B cell (primary cell): Measurements from ENCODE around the gene PTEN. TPM values are rescaled to one million over a fixed set of nuclear protein-coding genes. Genes with fewer than 3 reads are reported as not detected.
A peak's percentile ranks its signal among the peaks of the same experiment; 100 is the strongest.

ENCODE experiments used
- ATAC-seq: fragments of 200-7000 bp; cut with Tn5 transposase; one replicate; pipeline ENCODE4 v1.10.0; 2021; ENCODE audit warnings: low read depth, mild to moderate bottlenecking, moderate number of reproducible peaks, moderate library complexity
- CTCF ChIA-PET: fragments of 350-600 bp; sonication (Branson Sonifier 250); formaldehyde crosslinking; loops from one replicate; lab custom pipeline; 2021; ENCODE audit warnings: antibody characterized with exemption, inconsistent platforms; lab: Charles Lee
- POLR2A ChIA-PET: fragments of 350-600 bp; sonication (Branson Sonifier 250); formaldehyde crosslinking; loops from one replicate; lab custom pipeline; 2021; ENCODE audit warnings: antibody characterized with exemption; lab: Charles Lee
- DNase-seq: peaks from one replicate; pipeline ENCODE4 v3.0.0; 2013
- H2AFZ ChIP-seq: 2 replicates; pipeline ENCODE4 v1.6.1; 2012; ENCODE audit warnings: mild to moderate bottlenecking, low read depth, low read length; ENCODE audit not compliant: insufficient read depth, poor library complexity, severe bottlenecking
- H3K27ac ChIP-seq, 2 donors: 1 replicate in 1 of 2; 2 replicates in 1 of 2; pipeline ENCODE4 v1.5.1; 2012 to 2013; ENCODE audit warnings: low read length in 2 of 2, mild to moderate bottlenecking in 2 of 2, moderate library complexity in 1 of 2
- H3K27me3 ChIP-seq, 4 experiments: fragments of 200-600 bp in 1 of 4; sonication (generic) in 1 of 4; replicated peaks in 1 of 4; 1 replicate in 2 of 4; 2 replicates in 2 of 4; pipeline versions ENCODE4 v1.6.1 to v1.7.0; 2013 to 2016; ENCODE audit warnings: low read length in 3 of 4, mild to moderate bottlenecking in 2 of 4, mixed read lengths in 1 of 4, moderate library complexity in 1 of 4; ENCODE audit not compliant: insufficient read depth in 4 of 4, control insufficient read depth in 3 of 4; ENCODE audit errors: control extremely low read depth in 1 of 4
- H3K36me3 ChIP-seq, 2 experiments: replicated peaks in 1 of 2; 1 replicate in 1 of 2; 2 replicates in 1 of 2; pipeline versions ENCODE4 v1.6.1 to v1.7.1; 2013; ENCODE audit warnings: low read length in 1 of 2; ENCODE audit not compliant: insufficient read depth in 2 of 2, control insufficient read depth in 1 of 2; ENCODE audit errors: control extremely low read depth in 1 of 2, extremely low read depth in 1 of 2
- H3K4me1 ChIP-seq, 2 donors: fragments of 200-600 bp in 1 of 2; sonication (generic) in 1 of 2; 1 replicate in 1 of 2; 2 replicates in 1 of 2; pipeline versions ENCODE4 v1.5.1 to v1.6.1; 2013 to 2017; ENCODE audit warnings: low read length in 2 of 2; ENCODE audit not compliant: control insufficient read depth in 2 of 2, insufficient read depth in 2 of 2
- H3K4me2 ChIP-seq: replicated peaks from 2 replicates; pipeline ENCODE3; 2012; ENCODE audit warnings: mild to moderate bottlenecking, low read depth, low read length; ENCODE audit not compliant: poor library complexity, severe bottlenecking
- H3K4me3 ChIP-seq, 5 experiments: fragments of 200-600 bp in 1 of 5; sonication (generic) in 1 of 5; 1 replicate in 3 of 5; 2 replicates in 2 of 5; pipeline versions ENCODE4 v1.5.1 to v1.7.0; 2011 to 2016; ENCODE audit warnings: low read length in 4 of 5, mild to moderate bottlenecking in 4 of 5, low read depth in 2 of 5, control low read depth in 1 of 5, moderate library complexity in 1 of 5; ENCODE audit not compliant: insufficient read depth in 1 of 5; ENCODE audit errors: control extremely low read depth in 1 of 5, extremely low read depth in 1 of 5
- H3K79me2 ChIP-seq: fragments of 200-600 bp; sonication (generic); one replicate; pipeline ENCODE4 v1.6.0; 2016; ENCODE audit warnings: low read length; ENCODE audit not compliant: control insufficient read depth, insufficient read depth
- H3K9ac ChIP-seq: fragments of 200-600 bp; sonication (generic); 2 replicates; pipeline ENCODE4 v1.6.1; 2017; ENCODE audit warnings: mild to moderate bottlenecking, low read length, moderate library complexity
- H3K9me3 ChIP-seq, 3 donors: one replicate each; pipeline versions ENCODE4 v1.6.1 to v1.7.1; 2013; ENCODE audit warnings: low read length in 2 of 3; ENCODE audit not compliant: control insufficient read depth in 2 of 3, insufficient read depth in 1 of 3; ENCODE audit errors: control extremely low read depth in 1 of 3
- H4K20me1 ChIP-seq: 2 replicates; pipeline ENCODE4 v1.6.0; 2012; ENCODE audit warnings: mild to moderate bottlenecking, low read length; ENCODE audit not compliant: insufficient read depth, control insufficient read depth, poor library complexity, severe bottlenecking
- H3K27ac Mint-ChIP-seq: one replicate; pipeline ENCODE4 v1.8.0; 2021; ENCODE audit warnings: mixed read lengths
- H3K27me3 Mint-ChIP-seq: one replicate; pipeline ENCODE4 v1.8.0; 2021; ENCODE audit warnings: mixed read lengths
- H3K4me1 Mint-ChIP-seq: one replicate; pipeline ENCODE4 v1.8.0; 2021; ENCODE audit warnings: mixed read lengths
- H3K4me3 Mint-ChIP-seq: one replicate; pipeline ENCODE4 v1.8.0; 2021; ENCODE audit warnings: mixed read lengths
- H3K9me3 Mint-ChIP-seq: one replicate; pipeline ENCODE4 v1.8.0; 2022; ENCODE audit warnings: mixed read lengths; ENCODE audit not compliant: insufficient read depth
- CTCF ChIP-seq: fragments of 200-600 bp; IDR thresholded peaks from one replicate; pipeline ENCODE4 v1.8.0; 2022; ENCODE audit warnings: antibody characterized with exemption, mild to moderate bottlenecking
- EZH2 ChIP-seq: IDR thresholded peaks from 2 replicates; pipeline ENCODE4 v1.6.1; 2012; ENCODE audit warnings: borderline replicate concordance, low read depth, mild to moderate bottlenecking, moderate library complexity, low read length; ENCODE audit not compliant: insufficient read depth, poor library complexity, severe bottlenecking
- WGBS: methylation state at CpG from one replicate; pipeline ENCODE4 v1.1.5; 2013; ENCODE audit warnings: missing lambda C conversion rate; ENCODE audit not compliant: insufficient coverage; 5-methylcytosine and 5-hydroxymethylcytosine counted together
- intact Hi-C: fragments of 100-400 bp; cut with micrococcal nuclease; formaldehyde crosslinking; loops from one replicate; pipeline ENCODE4 v1.10.0; 2022
- polyA plus RNA-seq: library from polyadenylated mRNA; depleted of rRNA; stranded (reverse); fragments of >200 nt; gene quantifications from 2 replicates; pipeline ENCODE4 v1.2.3, GENCODE V29; 2012
- total RNA-seq, 2 donors: library from RNA; stranded (reverse); fragments of 120-200 nt in 1 of 2; gene quantifications; 1 replicate in 1 of 2; 2 replicates in 1 of 2; pipeline versions ENCODE4 v1.2.3 to v1.2.4, GENCODE V29; 2013 to 2022

The PTEN gene
- total and polyA plus RNA-seq, 2 donors (not counting 1 experiment from before 2014, with no cell fraction given) = 15.2 to 114 TPM

DNA sequence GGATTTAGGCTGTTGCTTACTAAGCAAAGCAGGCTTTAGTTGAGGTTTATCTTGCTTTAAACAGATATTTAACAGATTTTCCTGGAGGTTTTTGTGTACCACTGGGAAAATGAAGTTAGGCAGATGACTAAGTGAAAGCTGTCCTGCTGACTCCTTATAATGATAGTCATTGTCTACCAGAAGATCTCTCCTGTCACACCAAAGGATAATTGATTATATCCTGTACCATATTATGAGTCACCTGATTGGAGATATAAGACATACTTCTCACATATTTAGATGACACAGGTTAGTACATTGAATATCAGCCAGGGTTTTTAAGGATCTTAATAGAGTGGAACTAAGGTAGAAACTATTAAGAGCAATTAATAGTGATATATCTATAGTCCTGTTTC is 68.4 kb downstream of the PTEN start:
- no peak overlapping the region for H2AFZ ChIP-seq
- no peak overlapping the region for H3K4me3 ChIP-seq
- Mint-ChIP-seq H3K9me3 (no peaks in the 10 kb centered on the region), H3K27me3 (no peaks in the 10 kb centered on the region), H3K4me1 (peaks cover 45% of the 10 kb centered on the region), H3K27ac (no peak overlapping the region), H3K4me3 (no peak overlapping the region)
- no peak overlapping the region for H3K4me2 ChIP-seq
- TF ChIP-seq CTCF = no peak
- TF ChIP-seq EZH2 = no peak
- ATAC-seq (no peak), DNase-seq (no peak)
- no peaks in the 10 kb centered on the region for H3K27me3 ChIP-seq
- intact Hi-C loops = no loop called here
- CTCF ChIA-PET = no interaction called here
- POLR2A ChIA-PET = no interaction called here
- H3K79me2 ChIP-seq = peaks cover 76% of the 10 kb centered on the region
- peaks cover 9 to 36% of the 10 kb centered on the region in 2 experiments for H3K36me3 ChIP-seq
- peaks cover 17% of the 10 kb centered on the region for H4K20me1 ChIP-seq
- H3K4me1 ChIP-seq = peaks cover 8 to 39% of the 10 kb centered on the region in 2 donors
- H3K27ac ChIP-seq = peak overlapping the region in 1 of 2 donors; percentile 47
- H3K9me3 ChIP-seq = no peaks in the 10 kb centered on the region
- H3K9ac ChIP-seq = no peak overlapping the region

- CTCF ChIA-PET = no interaction called here
- Histone ChIP-seq H2AFZ (no peak overlapping the region), H3K27me3 (no peaks in the 10 kb centered on the region), H3K36me3 (peaks cover 10 to 42% of the 10 kb centered on the region in 2 experiments), H4K20me1 (peaks cover 11% of the 10 kb centered on the region), H3K9ac (no peak overlapping the region), H3K4me2 (no peak overlapping the region), H3K4me3 (no peak overlapping the region), H3K9me3 (no peaks in the 10 kb centered on the region), H3K27ac (no peak overlapping the region), H3K79me2 (peaks cover 53% of the 10 kb centered on the region), H3K4me1 (peaks cover 0 to 7% of the 10 kb centered on the region in 2 donors)
- Mint-ChIP-seq H3K4me1 (peaks cover 34% of the 10 kb centered on the region), H3K27me3 (no peaks in the 10 kb centered on the region), H3K9me3 (no peaks in the 10 kb centered on the region), H3K27ac (no peak overlapping the region), H3K4me3 (no peak overlapping the region)
- ATAC-seq (no peak), DNase-seq (no peak)
- 100% methylated on average over 1 of the region's 3 CpGs for WGBS
- POLR2A ChIA-PET = no interaction called here
- no peak for TF ChIP-seq EZH2
- TF ChIP-seq CTCF = no peak
- intact Hi-C loops = no loop called here
These were observed 72.1 kb downstream of the PTEN start for GRCh38 chr10:87935290-87936141.
